GM21367 (cell line): ENCODE measurements around the gene DLK1.

Experiments used
- ATAC-seq: cut with Tn5 transposase; IDR thresholded peaks from one replicate; pipeline ENCODE4 v1.9.1; 2021; ENCODE audit not compliant: unreplicated experiment

DLK1 gene

GRCh38 chr14:100712490-100712889 is 14.2 kb upstream of the DLK1 start:
- ATAC-seq: no peak

GRCh38 chr14:100713705-100714104 is 13.0 kb upstream of the DLK1 start:
- ATAC-seq: no peak

- no peak for ATAC-seq
Observed at GRCh38 chr14:100714258-100714892, 12.3 kb upstream of the DLK1 start.

GRCh38 chr14:100715332-100715731 is 11.4 kb upstream of the DLK1 start:
- no peak for ATAC-seq

- no peak for ATAC-seq
Observed at GRCh38 chr14:100715803-100716202, 10.9 kb upstream of the DLK1 start.

GRCh38 chr14:100717386-100717785 is 9.3 kb upstream of the DLK1 start:
- no peak for ATAC-seq

- no peak for ATAC-seq
Observed at GRCh38 chr14:100719976-100720520, 6.6 kb upstream of the DLK1 start.

- ATAC-seq: no peak
Observed at GRCh38 chr14:100721568-100721967, 5.1 kb upstream of the DLK1 start.

- no peak for ATAC-seq
Observed at GRCh38 chr14:100722367-100722766, 4.3 kb upstream of the DLK1 start.

- no peak for ATAC-seq
Observed at GRCh38 chr14:100723135-100723829, 3.4 kb upstream of the DLK1 start.

- ATAC-seq: no peak
Observed at GRCh38 chr14:100723830-100724437, 2.8 kb upstream of the DLK1 start.

GRCh38 chr14:100724536-100724935 is 2.2 kb upstream of the DLK1 start:
- no peak for ATAC-seq

GRCh38 chr14:100725587-100726387 is 905 bp upstream of the DLK1 start:
- ATAC-seq: no peak

- no peak for ATAC-seq
Observed at GRCh38 chr14:100727086-100727872, 587 bp downstream of the DLK1 start.

- no peak for ATAC-seq
Observed at GRCh38 chr14:100727873-100728240, 1.2 kb downstream of the DLK1 start.

- no peak for ATAC-seq
Observed at GRCh38 chr14:100728962-100729361, 2.3 kb downstream of the DLK1 start.

- no peak for ATAC-seq
Observed at GRCh38 chr14:100729982-100730381, 3.3 kb downstream of the DLK1 start.

- no peak for ATAC-seq
Observed at GRCh38 chr14:100730581-100730980, 3.9 kb downstream of the DLK1 start.

GRCh38 chr14:100731011-100731670 is 4.4 kb downstream of the DLK1 start:
- no peak for ATAC-seq
